NCI-H2227 (cell line): ENCODE data around the gene SPATS2.

Experiments
- DNase-seq: peaks from one replicate; lab custom pipeline; 2025; ENCODE audit not compliant: unreplicated experiment; lab: John Stamatoyannopoulos, UW

The SPATS2 gene

DNA sequence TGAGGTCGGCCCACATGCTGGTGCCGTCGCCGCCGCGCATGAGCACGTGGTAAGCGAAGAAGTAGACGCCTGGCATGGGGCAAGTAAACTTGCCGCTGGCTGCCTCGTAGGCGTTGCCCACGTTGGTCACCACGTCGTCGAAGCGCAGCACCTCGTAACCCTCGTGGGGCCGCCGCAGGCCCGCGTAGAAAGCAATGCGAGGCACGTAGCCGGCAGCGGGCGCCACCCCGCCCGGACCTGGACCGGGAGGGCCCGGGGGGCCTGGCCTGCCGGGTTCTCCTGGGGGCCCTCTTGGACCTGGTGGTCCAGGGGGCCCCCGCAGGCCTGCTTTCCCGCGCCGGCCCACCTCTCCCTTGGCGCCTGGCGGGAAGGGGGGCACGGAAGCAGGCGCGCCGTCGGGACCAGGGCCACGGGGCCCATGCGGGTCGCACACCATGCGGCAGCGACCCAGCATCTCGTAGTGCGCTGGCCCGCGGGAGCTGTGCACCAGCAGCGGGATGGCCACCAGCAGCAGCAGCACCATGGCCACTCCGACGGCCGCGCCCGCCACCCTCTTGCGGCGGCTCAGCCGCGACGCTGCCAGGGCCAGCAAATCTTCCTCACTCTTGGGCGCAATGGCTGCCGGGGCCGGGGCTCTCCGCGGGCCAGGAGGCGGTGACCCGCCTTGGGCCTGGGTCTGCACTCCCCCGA is 31.2 kb upstream of the SPATS2 start:
- DNase-seq = no peak

DNA sequence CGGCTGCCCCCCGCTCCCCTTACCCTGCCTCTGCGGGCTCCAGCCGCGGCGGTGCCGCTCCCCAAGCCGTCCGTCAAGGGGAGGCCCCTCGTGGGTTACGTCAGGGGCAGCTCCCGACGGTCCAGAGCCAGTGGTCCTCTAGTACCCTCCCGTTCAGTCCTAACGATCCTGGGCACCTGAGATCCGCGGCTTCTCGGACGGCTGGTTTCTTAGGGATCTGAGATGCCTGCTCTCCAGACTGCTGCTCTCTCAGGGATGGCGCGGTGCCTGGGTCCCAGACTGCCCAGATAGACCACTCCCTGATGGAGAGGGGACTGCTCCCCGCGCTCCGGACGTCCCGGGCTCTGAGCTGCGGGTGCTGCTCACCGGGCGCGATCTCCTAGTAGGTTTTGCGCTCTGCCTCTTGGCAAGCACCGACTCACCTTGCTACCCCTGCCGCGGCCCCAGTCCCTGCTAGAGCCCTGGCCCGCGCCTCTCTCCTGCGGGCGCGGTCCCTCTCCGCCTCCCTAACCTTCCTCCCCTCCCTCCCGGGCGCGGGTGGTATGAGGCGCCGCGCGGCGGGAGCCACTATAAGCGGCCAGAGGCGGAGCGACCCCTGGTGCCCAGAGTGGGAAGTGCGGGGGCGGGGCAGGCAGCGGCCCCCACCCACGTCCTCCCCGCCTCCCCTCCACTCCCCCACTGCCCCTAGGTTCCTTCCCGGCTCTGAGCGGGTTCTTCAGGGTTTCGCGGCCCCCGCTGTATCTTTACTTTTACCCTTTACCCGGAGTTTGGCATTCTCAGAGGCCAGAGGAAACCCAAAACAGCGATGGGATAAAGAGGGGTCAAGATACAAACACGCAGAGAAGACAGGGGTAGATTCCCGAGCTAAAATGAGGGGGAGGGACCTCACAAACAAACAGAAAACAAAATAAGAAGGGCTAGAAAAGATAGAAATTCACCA is 30.3 kb upstream of the SPATS2 start, which contains the start of gene C1QL4:
C1QL4 (minus strand) TSS at position 544 of the 940 bp plus-strand sequence. CDS start 711 bp downstream, outside the sequence.
- DNase-seq = peak; percentile 87

DNA sequence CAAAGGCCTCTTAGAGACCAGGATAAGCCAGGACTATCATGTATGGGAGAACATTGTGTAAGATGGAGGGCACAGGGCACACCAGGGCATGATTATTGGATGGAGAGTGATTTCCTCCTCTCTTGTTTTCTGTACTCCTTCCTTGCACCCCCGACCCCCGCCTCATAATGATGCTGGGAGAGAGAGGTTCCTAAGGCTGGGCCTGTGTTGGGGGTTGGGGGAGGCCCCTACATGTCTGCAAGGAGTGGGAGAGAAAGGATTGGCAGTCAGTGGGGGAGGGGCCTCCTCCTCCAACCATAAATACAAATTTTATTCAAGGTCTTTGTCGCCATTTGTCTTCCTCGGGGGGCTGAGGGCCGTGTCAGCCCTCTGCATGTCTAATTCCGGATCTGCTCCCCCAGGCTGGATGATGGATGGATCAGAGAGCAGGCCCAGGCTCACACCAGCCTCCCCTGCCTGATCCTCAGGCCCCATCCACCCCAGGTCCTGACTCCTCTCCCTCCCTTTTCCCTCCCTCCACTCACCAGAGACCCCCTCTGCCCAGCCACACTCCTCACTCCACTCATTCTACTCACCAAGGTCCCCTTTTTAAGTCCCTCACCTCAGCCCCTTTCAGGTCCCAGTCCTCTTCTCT is 28.3 kb upstream of the SPATS2 start:
- DNase-seq = no peak

DNA sequence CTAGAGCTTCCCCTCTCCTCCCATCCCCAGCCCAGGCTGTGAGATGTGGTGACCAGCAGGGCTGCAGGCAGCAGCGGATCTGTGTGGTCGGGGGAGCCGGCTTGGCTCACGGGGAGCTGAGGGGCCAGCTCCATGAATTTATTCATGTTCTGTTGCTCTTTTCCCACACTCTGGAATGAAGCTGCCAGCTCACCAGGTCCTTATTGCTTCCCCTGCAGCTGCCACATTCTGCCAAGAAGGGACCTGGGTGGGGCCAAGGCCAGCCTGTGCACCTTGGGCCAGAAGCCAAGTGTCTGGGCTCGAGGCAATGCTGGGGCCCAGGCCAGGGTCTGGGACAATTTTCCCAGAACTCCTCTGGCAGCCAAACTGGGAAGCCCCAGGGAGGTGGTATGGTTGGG is 27.8 kb upstream of the SPATS2 start:
- DNase-seq = no peak

DNA sequence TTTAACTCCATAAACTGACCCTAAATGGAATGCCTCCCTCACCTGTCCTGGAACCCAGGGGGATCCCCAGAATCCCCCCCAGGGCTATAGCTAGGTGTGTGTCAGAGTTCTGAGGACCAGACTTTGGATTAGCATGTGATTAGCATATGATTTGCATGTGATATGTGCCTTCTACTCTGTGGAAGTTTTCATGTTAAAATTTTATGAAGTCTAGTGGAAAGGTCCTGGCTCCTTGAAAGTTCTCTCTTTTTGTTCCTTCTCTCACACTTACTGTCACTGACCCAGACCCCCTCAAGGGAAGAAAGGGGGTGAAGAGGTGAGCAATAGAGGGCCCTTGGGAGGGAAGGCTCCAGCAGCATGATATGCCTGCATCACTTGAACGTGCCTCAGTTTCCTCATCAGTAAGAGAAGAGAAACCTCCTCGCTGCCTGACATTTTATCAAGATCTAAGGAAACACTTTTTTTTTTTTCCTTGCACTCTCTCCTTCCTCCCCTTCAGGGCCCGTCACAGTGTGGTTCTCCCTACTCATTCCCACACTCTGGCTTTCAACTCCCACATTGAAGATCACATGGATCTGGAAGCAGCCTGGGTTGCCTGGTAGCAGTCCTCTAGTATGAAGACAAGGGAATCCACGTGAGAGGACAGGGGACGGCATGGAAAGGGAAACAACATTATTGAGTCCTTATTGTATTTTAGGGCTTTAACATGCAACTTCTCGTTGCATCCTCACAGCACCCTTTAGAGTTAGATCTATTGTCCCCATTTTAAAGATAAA is 27.0 kb upstream of the SPATS2 start:
- DNase-seq = no peak

DNA sequence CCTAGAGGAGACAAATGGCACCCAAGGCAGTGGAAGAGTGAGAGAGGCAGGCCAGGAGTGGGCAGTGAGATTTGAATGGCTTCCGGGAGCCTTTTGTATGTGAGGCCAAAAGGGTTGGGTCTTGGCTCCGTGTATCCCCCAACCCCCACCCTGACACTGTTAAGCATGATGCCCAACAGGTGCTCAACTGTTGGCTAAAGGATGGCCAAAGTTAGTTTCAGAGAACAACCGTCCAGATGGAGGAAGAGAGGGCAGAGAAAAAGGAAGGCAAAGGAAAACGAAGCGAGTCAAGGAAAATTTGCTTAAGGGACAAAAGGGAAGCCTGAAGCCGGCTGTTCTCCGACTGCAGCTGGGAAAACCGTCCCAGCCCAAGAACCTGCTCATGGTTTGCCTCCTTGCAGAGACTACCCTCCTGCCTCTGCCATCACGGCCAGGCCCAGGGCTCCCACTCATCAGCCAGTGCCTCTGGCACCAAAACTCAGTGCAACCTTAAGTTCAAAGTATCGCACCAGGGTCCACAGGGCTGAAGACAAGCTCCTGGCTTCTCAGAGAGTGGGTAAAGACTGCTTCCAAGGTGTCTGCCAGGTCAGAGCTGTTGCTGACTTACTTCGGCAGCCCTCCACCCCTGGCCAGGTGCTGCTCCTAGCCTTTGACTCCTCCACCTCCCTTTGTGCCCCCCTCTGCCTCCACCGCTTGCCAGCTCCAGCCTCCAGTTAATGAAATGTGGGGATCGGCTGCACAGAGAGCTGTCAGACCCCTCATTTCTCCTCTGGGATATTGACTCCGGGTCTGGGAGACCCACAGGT is 26.1 kb upstream of the SPATS2 start:
- no peak for DNase-seq

DNA sequence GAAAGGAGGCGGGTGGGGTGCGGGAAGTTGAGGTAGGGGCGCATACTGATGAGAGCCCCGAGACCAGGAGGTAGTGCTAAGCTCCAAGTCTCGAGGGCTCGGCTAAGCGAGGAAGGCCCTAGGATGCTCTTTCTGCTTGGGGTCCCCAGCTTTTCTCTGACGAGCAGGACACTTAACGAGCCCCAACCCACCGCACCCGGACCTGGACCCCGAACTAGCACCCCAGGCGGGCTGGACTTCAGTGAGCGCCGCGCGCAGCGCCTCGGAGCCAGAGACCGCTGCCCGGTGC is 25.5 kb upstream of the SPATS2 start:
- no peak for DNase-seq

DNA sequence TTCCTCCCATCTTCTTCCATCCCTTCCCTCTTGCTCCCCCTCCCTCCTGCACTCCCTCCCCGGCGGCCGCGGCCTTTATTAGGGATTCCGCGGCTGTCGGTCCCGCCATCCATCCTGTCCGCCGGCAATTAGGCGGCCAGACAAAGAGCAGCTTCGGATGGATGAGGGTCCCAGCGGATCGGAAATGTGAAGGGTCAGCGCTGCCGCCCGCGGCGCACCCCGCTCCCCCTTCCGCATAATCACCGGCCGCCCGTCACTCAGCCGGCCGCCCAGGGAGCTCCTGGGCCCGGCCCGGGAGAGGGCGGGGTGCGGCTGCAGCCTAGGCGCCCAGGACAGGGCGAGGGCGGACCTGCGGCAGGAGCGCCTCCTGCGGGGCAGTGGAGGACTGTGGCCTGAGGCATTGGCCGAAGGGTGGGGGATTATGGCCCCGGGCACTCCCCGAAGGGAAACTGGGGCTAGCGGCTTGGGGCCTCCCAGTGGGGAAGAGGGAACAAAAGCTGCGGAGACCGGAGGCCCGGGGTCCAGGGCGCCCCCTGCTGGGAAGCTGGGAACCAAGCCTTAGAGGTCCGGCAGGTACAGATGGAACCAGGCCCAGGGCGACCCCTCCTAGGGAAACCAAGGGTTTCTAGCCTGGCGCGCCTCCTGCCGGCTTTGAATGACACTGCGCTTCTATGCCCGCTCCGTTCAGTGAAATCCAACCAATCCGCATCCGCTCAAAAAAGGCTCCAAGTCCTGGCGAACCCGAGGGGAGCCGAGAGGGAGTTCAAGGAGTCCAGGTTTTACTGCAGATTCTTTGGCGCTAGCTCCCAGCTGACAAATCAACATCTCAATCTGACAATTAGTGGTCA is 25.0 kb upstream of the SPATS2 start:
- peak; percentile 93 for DNase-seq

DNA sequence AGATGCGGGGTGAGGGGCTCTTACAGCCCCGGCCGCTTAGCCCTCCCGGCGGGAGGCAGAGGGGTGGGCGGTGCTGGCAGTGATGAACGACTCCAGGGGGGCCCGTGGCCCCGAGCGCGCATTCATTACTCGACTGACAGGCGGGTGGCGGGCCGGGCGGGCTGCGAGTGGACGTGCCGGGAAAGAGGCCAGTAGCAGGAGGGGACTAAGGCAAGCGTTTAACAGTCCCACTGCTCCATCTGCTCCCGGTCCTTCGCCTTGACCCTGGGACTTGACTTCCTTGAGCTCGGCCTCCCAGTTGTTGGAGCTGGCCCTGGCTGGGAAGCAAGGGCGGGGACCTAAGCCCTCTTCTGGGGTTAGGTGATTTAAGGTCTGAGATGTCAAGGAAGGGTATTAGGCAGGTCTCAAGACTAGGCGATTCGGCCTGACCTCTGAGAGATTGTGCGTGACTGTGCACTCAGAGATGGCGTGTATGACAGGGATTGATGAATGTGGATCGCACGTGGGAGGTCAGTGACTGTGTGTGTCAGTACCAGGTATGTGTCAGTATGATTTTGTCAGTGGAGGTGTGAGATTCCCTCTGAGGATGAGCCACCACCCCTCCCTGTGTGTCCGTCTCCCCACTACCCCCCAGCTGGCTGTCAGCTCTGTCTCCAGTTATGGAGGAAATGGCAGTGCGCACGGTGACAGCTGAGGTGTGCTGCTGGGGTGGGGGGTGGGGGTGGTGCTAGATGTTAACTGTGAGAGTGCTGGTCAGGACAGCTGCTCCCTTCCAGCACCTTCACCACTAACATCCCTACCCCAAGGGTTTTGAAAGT is 24.1 kb upstream of the SPATS2 start:
- DNase-seq = peak; percentile 12

DNA sequence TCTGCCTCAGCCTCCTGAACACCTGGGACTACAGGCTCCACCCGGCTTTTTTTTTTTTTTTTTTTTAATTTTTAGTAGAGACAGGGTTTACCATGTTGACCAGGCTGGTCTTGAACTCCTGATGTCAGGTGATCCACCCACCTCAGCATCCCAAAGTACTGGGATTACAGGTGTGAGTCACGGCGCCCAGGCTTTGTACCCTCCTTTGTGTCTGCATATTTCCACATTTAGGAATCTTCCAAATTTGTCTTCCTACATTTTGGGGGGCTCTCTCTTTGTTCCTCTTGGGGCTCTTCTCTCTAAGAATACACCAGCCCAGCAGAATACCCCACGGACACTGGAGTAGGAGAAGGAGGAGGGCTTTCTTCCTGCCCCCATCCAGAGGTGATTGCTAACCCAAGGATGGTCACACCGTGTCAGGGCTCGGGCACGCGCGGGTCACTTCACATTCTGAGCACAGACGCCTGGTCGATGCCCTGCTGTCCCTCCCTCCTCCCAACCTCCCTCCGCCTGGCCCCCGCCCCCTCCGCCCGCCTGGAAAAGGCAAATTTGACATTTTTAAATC is 22.7 kb upstream of the SPATS2 start:
- DNase-seq = no peak

DNA sequence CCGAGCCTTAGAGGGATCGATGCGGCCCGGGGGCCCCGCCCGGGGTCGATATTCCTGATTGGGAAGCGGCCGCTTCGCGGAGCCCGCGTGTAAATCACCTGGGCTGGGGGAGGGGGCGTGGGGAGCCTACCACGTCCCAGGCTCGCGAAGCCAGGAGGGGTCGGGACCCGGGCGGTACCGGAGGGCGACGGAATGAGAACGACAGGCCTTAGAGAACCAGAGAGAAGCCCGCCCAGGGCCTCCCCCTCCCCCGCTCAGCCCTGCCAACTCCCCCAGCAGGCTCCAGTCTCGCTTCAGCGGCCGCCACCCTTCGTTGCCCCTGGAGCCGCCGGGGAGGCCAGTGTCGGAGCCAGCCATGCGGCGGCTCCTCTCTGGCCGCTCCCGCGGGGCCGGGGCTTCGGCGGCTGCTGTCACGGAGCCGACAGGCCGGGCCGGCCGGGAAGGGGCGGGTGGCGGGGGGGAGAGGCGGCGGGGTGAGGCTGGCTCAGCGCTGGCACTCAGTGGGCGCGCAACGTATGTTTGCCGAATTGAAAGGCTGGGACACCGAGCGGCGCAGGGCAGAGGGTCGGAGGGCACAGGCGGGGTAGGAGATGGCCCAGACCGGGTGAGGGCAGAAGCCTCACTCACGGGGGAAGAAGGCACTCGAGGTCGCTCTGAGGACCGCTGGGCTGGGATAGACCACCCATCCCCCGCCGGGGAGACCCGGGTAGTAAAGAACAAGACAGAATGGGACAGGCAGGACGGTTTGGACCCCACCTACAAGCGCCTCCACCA is 22.0 kb upstream of the SPATS2 start:
- peak; percentile 39 for DNase-seq

DNA sequence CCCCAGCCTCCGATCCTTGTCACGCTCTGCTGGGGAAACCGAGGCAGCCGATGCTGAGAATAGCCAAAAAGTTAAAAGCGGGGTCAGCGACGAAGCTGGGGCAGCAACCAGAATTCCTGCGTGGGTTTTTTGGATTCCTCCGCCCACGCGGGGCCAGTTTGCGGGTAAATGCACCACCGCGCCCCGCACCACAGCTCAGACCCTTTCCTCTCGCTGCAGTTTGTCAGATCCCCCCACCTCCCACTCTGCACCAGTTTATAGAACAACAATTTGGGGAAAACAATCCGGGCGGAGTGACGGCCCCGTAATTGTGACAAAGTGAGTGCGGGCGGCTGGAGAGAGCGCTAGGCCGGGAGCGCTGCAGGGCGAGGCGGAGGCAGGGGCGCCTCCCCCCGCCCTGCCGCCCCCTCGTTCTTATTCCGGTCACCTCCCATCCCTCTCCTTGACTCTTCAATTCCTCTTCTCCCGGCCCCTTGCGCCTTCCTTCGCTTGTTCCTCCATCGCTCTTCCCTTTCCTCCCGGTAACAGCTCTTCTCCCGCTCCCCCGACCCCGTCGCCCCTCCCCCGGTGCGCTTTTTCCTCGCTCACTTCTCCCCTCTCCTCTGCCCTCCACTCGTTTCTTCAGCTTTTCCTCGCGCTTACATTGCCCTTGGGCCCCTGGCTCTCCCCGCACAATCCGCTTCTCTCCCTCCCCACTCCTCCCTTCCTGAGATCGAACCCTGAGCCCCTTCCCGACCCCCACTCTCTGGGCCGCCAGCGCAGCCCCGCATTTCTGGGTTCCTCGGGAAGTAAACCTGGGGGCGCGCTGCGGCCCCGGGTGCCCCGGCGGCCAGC is 21.2 kb upstream of the SPATS2 start:
- DNase-seq = peak; percentile 25

DNA sequence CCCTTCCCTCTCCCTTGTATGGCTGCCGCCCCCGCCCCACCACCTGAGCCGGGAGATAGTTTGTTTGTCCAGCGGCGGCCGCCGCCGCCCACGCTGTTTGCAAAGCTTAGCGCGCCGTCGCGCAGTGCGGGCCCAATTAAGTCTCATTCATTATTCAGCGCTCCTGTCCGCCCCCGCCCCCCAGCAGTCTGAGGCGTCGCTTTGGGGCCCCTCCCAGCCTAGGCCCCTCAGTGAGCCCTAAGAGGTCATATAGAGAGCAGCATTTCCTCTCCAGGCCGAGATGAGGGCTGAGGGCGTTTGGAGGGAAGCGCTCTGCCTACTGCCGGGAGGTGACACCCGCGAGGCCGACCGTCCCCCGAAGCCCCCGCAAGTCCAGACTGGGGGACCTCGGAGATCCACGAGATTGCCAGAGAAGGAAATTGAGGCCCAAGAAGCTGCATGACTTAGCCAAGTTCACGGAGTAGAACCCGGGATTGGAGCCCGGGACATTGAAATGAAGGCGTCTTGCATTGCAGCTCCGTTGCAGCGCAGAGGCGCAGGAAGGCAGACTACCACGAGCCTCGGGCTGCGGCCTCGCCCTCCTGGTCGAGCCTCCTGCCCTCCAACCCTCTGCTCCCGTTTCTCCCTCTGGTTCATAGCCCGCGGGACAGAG is 20.5 kb upstream of the SPATS2 start, which contains the start of gene DNAJC22:
DNAJC22 (plus strand) TSS at position 230 of the 652 bp plus-strand sequence. CDS start 1,985 bp downstream, outside the sequence.
- peak; percentile 16 for DNase-seq

DNA sequence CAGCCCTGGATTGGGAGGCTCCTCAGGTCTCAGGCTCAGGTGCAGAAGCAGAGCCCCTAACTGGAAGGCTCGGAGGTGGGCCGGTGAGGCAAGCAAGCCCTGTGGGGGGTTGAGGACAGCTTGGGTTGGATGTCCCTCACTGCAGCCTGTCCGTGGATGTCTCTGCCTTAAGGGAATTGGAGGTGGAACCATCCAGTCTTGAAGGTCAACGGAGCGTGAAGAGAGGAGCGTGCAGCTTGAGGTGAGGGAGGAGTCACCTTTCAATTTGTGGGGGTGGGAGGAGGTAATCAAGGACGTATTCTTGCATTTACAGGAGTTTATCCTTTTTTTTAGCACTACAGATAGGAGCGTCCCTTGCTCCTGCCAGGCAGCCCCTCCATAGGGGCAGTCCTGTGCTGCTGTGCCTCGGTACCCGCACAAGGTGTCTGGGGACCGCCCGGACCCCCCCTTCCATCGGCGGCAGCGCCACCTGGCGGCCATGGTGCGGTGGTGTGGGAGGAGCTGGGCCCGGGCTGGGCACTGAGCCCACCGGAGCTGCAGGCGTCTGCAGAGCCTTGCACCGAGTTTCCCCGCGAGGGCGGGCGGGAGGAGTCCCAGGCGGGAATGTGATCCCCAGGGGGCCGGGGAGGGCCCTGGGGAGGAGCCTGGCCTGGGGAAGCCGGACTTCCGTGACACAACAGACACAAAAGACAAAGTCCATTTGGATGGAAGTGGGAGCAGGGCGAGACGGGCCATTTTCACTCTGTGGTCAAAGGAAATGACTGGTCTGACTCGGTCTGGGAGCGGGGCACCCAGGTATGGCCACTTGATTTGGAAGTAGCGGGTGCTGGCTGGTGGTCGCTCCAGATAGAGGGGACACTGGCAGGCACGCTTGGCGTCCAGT is 19.7 kb upstream of the SPATS2 start:
- peak; percentile 84 for DNase-seq

DNA sequence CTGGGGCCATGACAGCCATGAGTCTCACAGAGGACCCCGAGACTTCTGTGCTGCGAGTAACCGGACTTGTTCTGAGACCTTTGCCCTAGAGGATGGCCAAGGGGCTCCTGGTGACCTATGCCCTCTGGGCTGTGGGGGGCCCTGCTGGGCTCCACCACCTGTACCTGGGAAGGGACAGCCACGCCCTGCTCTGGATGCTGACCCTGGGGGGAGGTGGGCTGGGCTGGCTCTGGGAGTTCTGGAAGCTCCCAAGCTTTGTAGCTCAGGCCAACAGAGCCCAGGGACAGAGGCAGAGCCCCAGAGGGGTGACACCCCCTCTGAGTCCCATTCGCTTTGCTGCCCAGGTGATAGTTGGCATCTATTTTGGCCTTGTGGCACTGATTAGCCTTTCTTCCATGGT is 18.5 kb upstream of the SPATS2 start:
- no peak for DNase-seq
